ENCODE data around the gene CPNE2.
"Not testable (repeated sequence)": the region's sequence is repeated elsewhere in the genome, so short reads cannot be mapped to it uniquely, and the experiment has no call there.

CPNE2 gene

GRCh38 chr16:57061084-57061905, 31.1 kb upstream of the CPNE2 start:
- no peak for TF ChIP-seq CTCF (conservative IDR thresholded peaks at IDR 0.05)
- H3K27ac ChIP-seq: no peak overlapping the region

GRCh38 chr16:57062329-57062728, 30.1 kb upstream of the CPNE2 start:
- TF ChIP-seq CTCF (conservative IDR thresholded peaks at IDR 0.05): no peak

GRCh38 chr16:57063189-57063588, 29.2 kb upstream of the CPNE2 start:
- not testable (repeated sequence) for H3K27ac ChIP-seq

More at GRCh38 chr16:57062329-57062728, 30.1 kb upstream of the CPNE2 start:
- H3K27ac ChIP-seq: no peak overlapping the region

- TF ChIP-seq CTCF (conservative IDR thresholded peaks at IDR 0.05): no peak
- no peak overlapping the region for H3K27ac ChIP-seq
These were observed 27.4 kb upstream of the CPNE2 start for GRCh38 chr16:57064995-57065394.

GRCh38 chr16:57066625-57067024, 25.8 kb upstream of the CPNE2 start:
- no peak for TF ChIP-seq CTCF (conservative IDR thresholded peaks at IDR 0.05)
- no peak overlapping the region for H3K27ac ChIP-seq

GRCh38 chr16:57067347-57067746, 25.0 kb upstream of the CPNE2 start:
- H3K27ac ChIP-seq: no peak overlapping the region
- no peak for TF ChIP-seq CTCF (conservative IDR thresholded peaks at IDR 0.05)

GRCh38 chr16:57069053-57069452, 23.3 kb upstream of the CPNE2 start:
- no peak for TF ChIP-seq CTCF (conservative IDR thresholded peaks at IDR 0.05)
- no peak overlapping the region for H3K27ac ChIP-seq

- H3K27ac ChIP-seq: no peak overlapping the region
- no peak for TF ChIP-seq CTCF (conservative IDR thresholded peaks at IDR 0.05)
These were observed 22.6 kb upstream of the CPNE2 start for GRCh38 chr16:57069635-57070370.

All from VCaP (cell line).